ENCODE measurements around the gene FHOD3. TPM values are rescaled to one million over a fixed set of nuclear protein-coding genes. Genes with fewer than 3 reads are reported as not detected.

Gene FHOD3
- total RNA-seq, 1 donor from 2014 or later = 5.4 TPM

GRCh38 chr18:36403896-36404820, 106.6 kb downstream of the FHOD3 start:
- no peak for DNase-seq (ENCODE audit: low spot score)

DNA sequence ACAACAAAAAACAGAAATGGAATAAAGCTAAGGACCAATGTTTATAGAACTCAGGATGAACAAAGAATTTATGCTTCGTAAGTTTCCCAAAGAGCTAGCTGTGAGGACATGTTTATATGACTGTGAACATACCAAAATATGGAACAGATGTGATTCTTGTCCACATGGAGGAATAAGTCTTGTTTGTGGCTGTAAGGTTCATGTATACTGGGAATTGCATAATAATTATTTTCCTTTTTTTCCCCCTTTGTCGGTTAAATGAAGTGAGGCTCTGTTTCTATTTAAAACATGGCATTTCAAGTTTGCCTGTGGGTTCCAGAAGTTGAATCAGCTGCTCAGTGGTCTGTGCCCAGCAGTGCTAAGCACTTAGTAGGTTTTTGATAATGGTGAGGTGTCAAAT, 108.1 kb downstream of the FHOD3 start:
- no peak for DNase-seq (ENCODE audit: low spot score)

- DNase-seq (ENCODE audit: low spot score) = no peak
Measured at GRCh38 chr18:36406805-36407204, 109.3 kb downstream of the FHOD3 start.

GRCh38 chr18:36408606-36409005, 111.1 kb downstream of the FHOD3 start:
- DNase-seq (ENCODE audit: low spot score) = no peak

GRCh38 chr18:36409779-36410178, 112.3 kb downstream of the FHOD3 start:
- no peak for DNase-seq (ENCODE audit: low spot score)

GRCh38 chr18:36410346-36410745, 112.8 kb downstream of the FHOD3 start:
- DNase-seq (ENCODE audit: low spot score) = no peak

DNA sequence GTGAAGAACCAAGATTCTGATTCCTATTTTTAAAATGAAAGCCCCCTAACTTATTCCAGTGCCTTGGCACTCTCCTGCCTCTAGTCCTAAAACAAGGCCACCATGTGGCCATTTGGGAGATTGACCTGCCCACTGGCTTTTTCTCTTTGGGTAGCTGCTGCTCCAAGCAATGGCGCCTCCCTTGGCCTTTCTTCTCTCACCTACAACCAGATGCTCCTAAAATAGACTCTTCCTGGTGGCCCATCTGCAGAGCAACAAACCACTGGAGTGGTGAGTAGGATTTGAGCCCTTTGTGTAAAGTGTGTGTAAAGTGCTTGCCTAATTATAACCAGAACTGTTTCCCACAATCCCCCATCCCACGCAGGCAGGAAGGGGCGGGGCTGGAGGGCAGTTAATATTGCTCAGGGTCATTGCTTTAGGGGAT, 114.2 kb downstream of the FHOD3 start:
- no peak for DNase-seq (ENCODE audit: low spot score)

DNA sequence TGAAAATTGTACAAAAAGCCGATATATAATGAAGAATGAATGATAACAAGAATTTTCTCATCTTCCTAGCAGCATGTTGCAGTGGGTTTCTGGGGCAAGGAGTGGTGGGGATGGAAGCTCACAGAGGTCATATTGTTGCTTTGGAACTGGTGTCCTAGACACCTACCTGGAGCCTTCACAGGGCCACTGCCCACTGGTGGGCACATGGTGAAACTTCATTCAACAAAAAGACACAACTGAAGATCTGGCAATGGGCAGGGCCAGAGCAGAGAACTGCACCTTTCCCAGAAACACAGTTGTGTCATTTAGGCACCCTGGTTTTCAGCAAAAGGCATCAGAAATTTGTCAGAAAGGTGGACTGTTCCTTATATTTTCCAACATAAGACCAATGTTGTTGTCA, 115.3 kb downstream of the FHOD3 start:
- DNase-seq (ENCODE audit: low spot score) = no peak

GRCh38 chr18:36415171-36415570, 117.7 kb downstream of the FHOD3 start:
- no peak for DNase-seq (ENCODE audit: low spot score)

GRCh38 chr18:36415625-36416024, 118.1 kb downstream of the FHOD3 start:
- DNase-seq (ENCODE audit: low spot score) = no peak

GRCh38 chr18:36419188-36419899, 121.8 kb downstream of the FHOD3 start:
- no peak for DNase-seq (ENCODE audit: low spot score)

GRCh38 chr18:36419900-36420531, 122.5 kb downstream of the FHOD3 start:
- no peak for DNase-seq (ENCODE audit: low spot score)

GRCh38 chr18:36420826-36421225, 123.3 kb downstream of the FHOD3 start:
- no peak for DNase-seq (ENCODE audit: low spot score)

DNA sequence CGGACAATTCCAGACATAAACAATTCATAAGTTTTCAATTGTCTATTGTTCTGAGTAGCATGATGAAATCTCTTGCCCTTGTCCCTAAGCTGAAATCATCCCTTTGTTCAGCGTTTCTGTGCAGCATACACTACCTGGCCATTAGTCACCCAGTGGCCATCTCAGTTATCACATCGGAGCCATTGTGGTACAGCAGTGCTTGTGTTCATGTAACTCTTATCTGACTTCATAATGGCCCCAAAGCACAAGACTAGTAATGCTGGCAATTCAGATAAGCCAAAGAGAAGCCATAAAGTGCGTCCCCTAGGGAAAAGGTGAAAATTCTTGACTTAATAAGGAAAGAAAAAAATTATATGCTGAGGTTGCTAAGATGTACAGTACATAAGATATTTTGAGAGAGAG, 127.2 kb downstream of the FHOD3 start:
- no peak for DNase-seq (ENCODE audit: low spot score)

- no peak for DNase-seq (ENCODE audit: low spot score)
Measured at GRCh38 chr18:36427369-36427768, 129.9 kb downstream of the FHOD3 start.

- DNase-seq (ENCODE audit: low spot score) = no peak
Measured at GRCh38 chr18:36427831-36428230, 130.3 kb downstream of the FHOD3 start.

GRCh38 chr18:36428431-36429029, 131.0 kb downstream of the FHOD3 start:
- no peak for DNase-seq (ENCODE audit: low spot score)

DNA sequence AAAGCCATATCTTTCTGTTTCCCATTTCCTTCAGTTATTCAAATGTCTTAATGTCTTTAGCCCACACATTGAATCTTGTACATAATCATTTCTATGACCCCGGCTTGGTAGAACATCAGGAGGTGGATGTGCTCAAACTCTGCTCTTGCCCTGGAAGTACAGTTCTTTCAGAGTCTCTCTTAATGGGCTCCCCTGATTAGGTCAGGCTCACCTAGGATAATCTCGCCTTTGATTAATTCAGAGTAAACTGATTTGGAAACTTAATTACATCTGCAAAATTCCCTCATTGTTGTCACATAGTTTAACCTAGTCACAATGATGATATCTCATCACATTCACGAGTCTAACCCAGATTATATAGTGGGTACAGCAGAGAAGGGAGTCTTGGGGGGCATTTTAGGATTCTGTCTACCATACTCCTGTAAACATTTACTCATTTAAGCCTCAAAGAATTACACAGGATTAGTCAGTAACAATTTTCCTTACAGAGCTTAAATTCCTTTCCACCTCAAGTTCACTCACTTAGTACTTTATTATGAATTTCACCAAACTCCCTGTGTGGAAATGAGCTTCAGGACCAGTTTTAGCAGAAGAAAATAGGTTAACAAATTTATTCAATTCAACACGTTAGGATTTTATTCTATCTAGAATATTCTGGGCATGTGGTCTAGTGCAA, 135.5 kb downstream of the FHOD3 start:
- no peak for DNase-seq (ENCODE audit: low spot score)

- no peak for DNase-seq (ENCODE audit: low spot score)
Measured at GRCh38 chr18:36436387-36436786, 138.9 kb downstream of the FHOD3 start.

DNA sequence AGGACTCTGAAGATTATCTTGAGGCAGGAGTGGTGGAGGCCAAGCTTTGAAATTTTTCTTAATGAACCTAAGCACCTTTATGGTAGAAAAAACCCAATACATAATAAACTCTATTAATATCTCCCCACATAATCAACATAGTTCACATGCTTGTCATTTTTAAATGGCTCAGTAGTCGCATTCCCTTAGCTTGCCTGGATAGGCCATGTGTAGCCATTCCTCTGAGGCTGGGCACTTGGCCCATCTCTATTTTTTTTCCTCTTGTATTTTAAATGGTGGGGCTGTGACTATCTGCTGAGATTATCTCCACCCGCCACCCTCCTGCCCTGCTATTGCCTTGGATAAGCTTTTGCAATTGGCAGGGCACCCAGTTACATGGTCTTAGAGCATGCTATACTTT, 143.1 kb downstream of the FHOD3 start:
- DNase-seq (ENCODE audit: low spot score) = no peak

All from mesenteric fat pad (tissue), 1 donor.